NT2/D1 (cell line): ENCODE measurements around the gene ZFYVE21.

Experiments used
- SUZ12 ChIP-seq: IDR thresholded peaks from 2 replicates; pipeline ENCODE4 v1.6.1; 2011; ENCODE audit not compliant: insufficient read length, insufficient read depth; ENCODE audit errors: extremely low read depth
- YY1 ChIP-seq: IDR thresholded peaks from 2 replicates; pipeline ENCODE4 v1.6.1; 2011; ENCODE audit not compliant: insufficient read length, insufficient read depth
- ZNF274 ChIP-seq: IDR thresholded peaks from 2 replicates; pipeline ENCODE4 v1.6.1; 2011; ENCODE audit warnings: mild to moderate bottlenecking, low read depth, low read length

DNA sequence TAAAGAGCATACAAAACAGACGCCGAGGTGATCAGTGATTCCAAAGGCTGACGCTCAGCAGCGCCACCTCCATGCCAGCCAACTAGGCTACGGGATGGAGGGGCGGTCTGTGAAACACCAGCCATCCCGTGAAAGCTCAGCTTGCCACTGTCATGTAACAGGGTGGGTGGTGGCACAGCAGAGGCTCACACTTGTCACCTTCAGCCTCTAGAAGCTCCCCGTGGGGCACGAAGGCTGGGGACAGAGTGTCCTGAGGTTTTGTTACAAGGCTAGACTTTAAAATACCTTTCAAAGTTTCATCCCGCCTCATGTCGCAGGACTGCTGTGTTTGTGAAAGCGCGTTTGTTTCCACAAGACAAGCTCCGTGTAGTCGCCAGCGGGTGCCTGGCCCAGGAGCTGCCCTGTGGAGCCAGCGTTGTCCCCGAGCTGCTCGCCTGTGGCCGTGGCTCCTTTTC, 21.0 kb upstream of the ZFYVE21 start:
- TF ChIP-seq YY1, result no peak
- TF ChIP-seq SUZ12, result no peak
- TF ChIP-seq ZNF274, result no peak
